ENCODE data around the gene MEGF8.

DNA sequence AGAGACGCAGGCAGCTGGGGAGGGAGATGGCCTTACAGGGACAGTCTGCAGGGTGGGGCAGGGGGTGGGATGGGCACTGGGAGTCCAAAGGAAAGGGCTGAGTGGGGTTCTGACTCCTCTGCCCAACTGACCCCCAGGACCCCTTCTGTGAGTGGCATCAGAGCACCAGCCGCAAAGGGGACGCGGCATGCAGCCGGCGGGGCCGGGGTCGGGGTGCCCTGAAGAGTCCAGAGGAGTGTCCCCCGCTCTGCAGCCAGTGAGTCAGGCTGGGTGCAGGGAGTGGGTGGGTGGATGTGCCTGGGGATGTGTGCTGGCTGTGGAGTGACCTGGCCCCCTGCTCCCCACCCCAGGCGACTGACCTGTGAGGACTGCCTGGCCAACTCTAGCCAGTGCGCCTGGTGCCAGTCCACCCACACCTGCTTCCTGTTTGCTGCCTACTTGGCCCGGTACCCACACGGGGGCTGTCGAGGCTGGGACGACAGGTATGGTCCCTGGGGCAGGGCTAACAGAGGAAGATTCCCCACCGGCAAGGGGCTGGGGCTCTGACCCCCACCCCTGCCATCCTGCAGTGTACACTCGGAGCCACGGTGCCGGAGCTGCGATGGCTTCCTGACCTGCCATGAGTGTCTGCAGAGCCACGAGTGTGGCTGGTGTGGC is 25.8 kb downstream of the MEGF8 start:
- no peak for TF ChIP-seq CTCF (IDR thresholded peaks at IDR 0.05; ENCODE audit: insufficient read depth, low read length, poor library complexity, severe bottlenecking)
- no peak for TF ChIP-seq EZH2phosphoT487 (conservative IDR thresholded peaks at IDR 0.05; ENCODE audit: low read length)
